ENCODE data around the gene UGDH.
"Not testable (repeated sequence)": the region's sequence is repeated elsewhere in the genome, so short reads cannot be mapped to it uniquely, and the experiment has no call there.

The UGDH gene

DNA sequence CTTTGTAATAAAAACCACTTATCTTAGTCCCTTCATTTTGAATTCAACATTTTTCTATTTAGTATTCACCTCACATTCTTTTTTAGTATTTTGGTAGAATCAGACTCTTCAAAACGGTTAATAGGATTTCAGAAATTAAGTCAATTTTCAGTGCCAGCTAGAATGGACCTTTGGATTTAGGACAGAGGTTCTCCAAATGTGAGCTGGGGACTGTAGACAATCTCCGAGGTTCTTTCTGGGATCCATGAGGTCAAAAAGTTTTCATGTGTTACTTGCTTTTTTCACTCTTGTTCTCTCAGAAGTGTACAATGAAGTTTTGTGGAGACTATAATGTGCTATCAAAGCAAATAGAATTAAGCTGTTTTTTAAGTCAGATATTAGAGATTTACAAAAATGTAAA is 2.3 kb upstream of the UGDH start:
- no peak for DNase-seq (ENCODE audit: low read depth in 2 of 2)

DNA sequence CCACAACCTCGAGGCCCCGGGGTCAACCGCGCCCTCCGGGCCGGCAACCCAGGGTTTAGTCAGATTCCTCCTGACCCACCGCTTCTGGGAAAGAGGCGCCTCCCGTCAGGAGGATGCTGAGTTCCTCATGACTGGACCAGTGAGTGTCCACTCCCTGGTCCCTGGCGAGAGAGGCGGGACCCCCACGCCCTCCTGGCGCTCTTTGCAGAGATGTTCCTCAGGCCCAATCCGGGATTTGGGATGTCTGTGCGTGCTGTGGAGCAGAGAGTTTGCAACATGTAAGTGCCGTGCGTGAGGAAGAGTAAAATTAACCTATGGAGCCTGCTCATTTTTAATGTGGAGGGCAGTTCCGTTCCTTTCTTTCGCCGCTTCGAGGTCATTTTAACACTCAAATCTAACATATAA is 824 bp upstream of the UGDH start:
- no peak for DNase-seq (ENCODE audit: low read depth in 2 of 2)

DNA sequence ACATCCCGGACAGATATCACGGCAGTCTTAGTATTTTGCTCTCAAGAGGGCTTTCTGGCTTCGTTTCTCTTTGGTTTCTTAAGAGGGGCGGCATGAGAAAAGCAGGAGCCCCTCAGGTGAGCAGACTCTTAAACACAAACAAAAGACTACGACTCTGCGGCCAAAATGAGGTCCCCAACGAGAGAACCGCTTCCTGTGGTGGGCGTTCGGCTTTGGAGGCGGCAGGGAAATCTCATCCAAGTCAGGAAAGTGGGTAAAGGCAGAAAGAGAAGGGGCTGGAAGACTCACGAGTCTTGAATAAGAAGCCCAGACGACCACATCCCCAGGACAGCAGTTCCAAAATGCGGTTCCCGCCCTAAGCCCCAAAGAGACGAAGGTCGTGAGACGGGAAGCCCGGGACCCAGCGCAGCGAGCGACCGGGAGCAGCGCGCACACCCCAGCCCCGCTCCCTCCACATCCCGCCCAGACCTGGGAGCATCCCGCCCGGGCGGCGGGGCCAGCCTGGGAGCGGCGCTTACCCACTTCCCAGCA is 409 bp downstream of the UGDH start:
- peak in 1 of 2 donors; percentile 2 for DNase-seq (ENCODE audit: low read depth in 2 of 2)

DNA sequence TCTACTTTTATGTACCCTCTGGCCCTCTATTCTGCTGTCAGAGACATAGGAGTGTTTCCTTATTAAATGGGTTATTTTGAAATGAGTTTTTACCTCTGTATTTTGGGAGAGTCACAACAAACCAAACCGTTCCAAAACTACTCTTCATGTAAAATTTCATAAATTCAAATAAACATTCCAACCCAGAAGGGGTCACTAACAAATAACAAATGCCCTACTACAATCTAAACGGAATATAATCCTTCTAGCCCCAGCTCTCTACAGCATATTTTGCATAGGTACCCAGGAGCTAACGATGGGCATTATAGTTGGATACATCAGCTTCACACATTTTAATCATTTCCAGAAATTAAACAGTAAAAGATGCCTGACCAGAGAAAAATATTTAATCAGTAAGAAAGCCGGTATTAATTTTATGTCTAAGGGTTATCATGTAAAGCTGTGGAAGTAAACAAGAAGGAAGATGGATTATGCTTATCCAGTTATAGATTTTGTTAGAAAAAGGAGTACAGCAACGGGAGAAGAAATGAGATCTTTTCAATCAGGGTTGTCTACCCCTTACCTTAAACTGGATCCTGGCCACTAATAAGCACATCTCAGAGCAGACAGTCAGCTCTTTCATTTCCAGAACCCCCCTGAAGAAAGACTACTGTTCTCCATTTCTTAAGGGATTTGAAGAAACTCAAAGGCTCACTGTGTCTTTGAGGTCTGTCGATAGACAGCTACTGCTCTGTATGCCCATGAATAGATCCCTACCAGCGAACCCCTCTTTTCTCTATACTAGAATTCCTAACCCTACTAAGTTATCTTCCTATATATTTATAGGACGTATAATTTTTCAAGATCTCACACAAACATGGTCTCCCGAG is 1.2 kb downstream of the UGDH start:
- no peak for DNase-seq (ENCODE audit: low read depth in 2 of 2)

DNA sequence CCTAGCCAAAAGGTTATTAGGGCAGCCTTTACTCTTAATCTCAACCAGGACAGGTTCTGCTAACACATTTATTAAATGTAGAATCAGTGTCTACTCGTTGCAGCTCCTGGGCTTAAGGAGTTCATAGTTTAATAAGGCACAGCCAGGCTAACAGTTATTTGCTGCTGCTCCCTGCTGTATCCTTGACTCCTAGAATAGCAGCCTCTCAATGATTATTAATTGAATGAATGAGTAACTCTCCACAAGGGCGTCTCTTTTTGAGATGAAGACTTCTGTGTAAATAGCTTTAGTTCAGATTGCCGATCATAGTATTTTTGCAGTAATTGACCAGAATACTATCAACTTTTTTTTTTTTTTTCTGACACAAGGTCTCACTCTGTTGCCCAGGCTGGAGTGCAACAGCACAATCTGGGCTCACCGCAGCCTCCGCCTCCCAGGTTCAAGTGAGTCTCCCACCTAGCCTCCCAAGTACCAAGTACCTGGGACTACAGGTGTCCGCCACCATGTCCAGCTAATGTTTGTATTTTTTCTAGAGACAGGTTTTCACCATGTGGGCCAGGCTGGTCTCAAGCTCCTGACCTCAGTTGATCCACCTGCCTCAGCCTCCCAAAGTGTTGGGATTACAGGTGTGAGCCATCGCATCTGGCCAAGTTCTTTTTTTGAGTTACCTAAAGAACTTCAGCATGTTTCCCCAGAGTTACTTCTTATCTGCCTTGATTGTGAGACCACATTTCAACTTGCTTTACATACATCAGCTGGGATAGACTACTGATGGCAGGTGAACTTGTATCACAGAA is 2.9 kb downstream of the UGDH start:
- DNase-seq (ENCODE audit: low read depth in 2 of 2) = no peak

DNA sequence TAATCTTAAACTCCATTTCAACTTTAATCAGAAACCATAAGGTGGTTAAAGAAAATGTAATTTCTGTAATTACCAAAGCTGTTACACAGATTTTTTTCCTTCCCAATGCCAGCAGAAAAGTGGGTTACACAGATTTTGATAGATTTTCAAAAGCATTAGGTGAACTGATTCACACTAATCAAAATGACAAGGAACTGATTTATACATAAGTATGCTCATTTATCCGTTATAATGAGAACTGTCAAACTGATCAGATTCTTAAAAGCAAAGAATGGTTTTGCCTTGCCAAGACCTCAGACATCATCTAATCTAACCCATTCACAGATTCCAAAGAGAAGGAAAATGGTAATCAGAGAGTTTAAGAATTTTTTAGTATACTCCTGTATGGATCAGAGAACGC is 5.2 kb downstream of the UGDH start:
- DNase-seq (ENCODE audit: low read depth in 2 of 2) = no peak

DNA sequence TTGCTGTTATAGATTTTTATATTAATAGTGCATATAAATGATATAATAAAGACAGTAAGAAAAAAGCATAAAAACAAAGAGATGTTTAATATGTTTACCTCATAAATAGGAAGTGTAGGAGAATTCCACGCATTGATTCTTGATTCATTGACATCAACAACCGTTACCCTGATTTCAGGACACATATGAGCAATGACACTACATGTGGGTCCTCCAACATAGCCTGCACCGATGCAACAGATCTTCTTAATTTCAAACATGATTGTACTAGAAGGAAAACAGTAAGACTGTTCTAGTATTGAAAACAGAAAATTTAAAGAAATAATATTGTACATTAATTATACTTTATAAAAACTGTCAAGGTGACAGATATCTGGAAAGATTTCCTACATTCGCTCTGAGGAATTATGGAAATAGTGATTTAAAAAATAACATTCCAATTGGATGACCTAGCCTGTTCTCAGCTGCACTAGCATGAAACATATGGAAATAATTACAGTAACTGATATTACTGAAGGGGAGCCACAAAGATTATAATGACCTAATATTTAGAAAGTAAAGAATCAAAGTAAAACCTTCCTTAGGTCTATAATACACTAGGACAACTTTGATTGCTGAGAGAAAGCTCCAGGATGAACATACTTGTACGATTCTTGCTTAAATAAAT is 5.9 kb downstream of the UGDH start:
- no peak for DNase-seq (ENCODE audit: low read depth in 2 of 2)

DNA sequence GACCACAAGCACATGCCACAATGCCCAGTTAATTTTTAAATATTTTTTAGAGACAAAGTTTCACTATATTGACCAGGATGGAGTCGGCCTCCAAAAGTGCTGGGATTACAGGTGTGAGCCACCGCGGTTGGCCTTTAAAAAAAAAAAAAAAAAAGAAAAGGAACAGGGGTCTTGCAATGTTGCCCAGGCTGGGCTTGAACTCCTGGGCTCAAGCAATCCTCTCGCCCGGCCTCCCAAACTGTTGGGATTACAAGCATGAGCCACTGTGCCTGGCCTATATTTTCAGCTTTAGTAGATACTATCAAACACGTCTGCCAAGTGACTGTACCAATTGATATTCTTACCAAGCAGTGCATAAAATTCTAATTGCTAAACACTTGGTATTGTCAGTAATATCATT is 8.8 kb downstream of the UGDH start:
- no peak for DNase-seq (ENCODE audit: low read depth in 2 of 2)

DNA sequence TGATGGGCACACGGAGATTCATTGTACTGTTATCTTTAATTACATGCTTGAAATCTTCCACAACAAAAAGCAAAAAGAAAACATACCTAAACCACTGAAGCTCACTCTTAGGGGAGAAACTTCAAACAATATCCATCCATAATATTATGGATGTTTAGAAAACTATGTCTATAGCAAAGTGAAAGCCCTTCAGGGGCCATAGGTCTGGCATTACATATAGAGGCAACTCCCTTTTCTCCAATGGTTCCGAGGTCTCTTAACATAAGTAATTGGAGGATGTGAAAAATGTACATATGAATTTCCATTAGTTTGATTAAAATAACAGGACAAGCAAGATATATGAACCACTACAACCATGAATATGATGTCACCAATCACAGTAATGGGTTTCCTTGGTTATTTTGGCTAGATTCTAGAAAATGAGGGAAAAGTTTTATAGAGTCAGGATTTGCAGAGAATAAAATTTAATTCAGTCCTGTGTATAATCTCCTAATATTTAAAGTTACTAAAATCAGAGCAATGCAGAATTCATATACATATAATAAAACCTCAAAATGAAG is 10.8 kb downstream of the UGDH start:
- DNase-seq (ENCODE audit: low read depth in 2 of 2) = no peak

DNA sequence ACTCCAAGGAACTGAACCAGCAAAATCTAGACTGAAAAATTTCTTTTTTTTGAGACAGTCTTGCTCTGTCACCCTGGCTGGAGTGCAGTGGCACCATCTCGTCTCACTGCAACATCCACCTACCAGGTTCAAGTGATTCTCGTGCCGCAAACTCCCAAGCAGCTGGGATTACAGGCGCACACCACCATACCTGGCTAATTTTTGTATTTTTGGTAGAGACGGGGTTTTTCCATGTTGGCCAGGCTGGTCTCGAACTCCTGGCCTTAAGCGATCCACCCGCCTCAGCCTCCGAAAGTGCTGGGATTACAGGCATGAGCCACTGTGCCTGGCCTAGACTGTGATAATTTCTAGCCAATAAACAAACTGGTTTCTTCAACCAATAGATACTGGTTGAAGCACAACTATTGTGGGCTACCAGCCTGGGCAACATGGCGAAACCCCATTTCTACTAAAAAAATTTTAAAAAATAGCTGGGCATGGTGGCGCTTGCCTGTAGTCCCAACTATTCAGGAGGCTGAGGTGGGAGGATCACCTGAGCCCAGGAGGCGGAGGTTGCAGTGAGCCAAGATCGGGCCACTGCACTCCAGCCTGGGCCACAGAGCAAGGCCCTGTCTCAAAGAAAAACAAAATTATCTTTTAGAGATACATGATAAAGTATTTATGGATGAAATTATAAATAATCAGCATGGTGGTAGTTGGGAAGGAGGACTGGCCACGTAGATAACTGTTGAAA is 11.4 kb downstream of the UGDH start:
- DNase-seq (ENCODE audit: low read depth in 2 of 2) = not testable (repeated sequence)

DNA sequence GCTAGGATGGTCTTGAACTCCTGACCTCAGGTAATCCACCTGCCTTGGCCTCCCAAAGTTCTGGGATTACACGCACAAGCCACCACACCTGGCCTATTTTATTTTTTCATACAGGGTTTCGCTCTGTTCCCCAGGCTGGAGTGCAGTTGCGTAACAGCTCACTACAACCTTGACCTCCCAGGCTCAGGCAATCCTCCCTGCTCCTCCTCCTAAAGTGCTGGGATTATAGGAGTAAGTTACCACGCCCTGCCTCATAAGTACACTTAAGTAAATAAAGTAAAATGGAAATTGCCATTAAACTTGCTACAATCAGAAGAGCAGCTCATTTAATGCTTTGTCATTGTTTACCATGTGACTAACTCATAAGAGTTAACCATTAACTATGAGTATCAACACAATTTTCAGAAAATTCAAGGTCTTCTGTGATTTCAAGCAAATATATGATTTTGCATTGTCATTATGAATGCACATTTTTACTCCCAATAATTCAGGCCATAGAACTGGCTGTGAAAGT is 12.3 kb downstream of the UGDH start:
- no peak for DNase-seq (ENCODE audit: low read depth in 2 of 2)

DNA sequence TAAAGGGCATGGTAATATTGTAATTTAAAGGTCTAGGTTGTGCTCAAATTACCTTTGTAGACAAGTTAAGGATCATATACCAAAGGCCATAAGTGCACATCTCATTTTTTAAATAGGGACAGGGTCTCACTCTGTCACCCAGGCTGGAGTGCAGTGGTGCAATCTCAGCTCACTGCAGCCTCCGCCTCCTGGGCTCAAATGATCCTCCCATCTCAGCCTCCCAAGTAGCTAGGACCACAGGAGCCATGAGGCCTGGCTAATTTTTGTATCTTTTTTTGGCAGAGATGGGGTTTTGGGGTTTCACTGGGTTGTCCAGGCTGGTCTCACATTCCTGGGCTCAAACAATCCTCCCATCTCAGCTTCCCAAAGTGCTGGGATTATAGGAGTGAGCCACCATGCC is 13.0 kb downstream of the UGDH start:
- DNase-seq (ENCODE audit: low read depth in 2 of 2) = not testable (repeated sequence)

DNA sequence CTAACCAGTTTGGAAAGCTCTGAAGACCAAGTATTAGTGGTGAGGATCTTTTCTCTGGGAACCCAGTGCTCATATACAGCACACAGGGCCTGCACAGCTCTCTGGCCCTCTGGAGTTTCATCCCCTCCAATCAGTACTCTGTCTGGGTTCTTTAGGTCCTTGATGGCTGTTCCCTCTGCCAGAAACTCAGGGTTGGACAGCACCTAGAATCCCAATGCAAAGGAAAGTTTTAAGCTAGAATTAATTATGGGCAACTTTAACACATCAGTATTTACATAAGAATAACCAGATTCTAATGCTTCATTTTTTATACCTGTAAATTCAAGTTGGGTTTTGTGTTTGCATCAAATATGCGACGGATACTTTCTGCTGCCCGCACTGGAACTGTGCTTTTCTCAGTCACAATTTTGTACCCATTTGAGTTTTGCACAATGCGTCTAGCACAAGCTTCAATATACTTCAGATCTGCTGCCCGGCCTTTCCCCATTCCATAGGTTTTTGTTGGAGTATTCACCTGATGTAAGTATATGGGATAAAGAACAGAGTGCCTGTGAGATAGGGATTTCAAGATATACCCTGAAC is 16.8 kb downstream of the UGDH start:
- no peak for DNase-seq (ENCODE audit: low read depth in 2 of 2)

DNA sequence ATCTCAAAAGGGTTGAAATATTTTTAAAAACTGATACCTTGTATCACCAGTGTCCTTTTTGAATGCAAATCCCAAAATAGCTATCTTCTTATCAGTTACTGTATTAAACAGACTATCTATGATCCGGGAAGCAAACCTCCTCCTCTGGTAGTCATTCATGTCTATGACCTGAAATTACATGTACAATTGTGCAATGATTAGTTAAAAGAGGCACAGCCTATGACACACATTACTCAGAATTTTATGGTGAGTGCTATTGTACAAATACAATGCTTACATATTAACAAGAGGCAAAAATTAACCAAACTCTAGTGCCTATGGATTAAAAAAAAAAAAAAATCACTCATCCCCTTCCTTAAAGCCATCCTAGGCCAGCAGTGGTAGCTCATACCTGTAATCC is 21.7 kb downstream of the UGDH start:
- DNase-seq (ENCODE audit: low read depth in 2 of 2) = no peak

DNA sequence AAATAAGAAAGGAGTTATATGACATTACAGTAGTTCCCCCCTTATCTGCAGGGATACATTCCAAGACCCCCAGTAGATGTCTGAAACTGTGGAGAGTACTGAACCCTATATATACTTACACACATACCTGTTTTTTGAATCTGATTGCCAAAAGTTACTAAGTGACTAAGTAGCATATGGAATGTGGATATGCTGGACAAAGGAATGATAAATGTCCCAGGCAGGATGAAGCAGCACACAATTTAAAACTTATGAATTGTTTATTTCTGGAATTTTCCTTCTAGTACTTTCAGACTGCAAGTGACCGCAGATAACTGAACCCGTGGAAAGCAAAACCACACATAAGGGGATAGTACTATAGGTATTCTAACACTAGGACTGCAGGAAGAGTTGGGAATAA is 22.7 kb downstream of the UGDH start:
- DNase-seq (ENCODE audit: low read depth in 2 of 2) = no peak

DNA sequence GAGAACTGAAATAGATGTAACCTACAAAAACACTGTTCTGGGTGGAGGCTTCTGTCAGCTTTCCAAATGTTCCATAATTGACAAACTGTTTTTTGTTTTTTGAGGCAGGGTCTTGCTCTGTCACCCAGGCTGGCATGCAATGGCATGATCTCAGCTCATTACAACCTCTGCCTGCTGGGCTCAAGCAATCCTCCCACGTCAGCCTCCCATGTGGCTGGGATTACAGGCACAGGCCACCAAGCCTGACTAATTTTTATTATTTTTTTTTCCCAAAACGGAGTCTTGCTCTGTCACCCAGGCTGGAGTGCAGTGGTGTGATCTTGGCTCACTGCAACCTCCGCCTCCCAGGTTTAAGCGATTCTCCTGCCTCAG is 24.6 kb downstream of the UGDH start:
- not testable (repeated sequence) for DNase-seq (ENCODE audit: low read depth in 2 of 2)

DNA sequence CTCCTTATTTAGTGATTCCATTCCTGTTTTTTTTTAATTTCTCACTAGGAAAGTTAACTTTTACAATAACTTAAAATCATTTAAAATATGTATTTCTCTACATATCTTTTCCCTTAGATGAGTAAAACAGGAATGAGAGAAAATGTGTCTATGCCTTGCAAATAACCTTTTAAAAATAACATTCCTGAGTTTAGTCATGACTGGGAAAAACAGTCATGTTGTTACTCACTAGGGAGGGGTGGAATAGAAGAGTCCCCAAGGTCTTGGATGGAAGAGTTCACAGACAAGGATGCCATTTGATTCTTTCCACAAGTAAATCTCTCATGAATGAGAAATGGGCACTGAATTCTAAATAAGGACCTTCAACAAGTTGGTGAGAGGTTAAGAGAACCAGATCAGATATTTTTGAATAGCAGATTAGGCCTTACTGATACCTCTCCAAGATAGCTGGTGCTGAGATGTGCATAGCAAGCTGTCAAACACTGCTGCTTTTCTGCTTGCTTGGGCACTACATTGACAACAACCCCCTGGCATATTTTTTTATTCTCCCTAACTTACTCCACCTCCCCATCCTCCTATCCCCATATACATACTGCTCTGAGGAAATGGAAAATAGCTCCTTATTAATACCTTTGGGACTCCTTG is 25.1 kb downstream of the UGDH start:
- no peak for DNase-seq (ENCODE audit: low read depth in 2 of 2)

DNA sequence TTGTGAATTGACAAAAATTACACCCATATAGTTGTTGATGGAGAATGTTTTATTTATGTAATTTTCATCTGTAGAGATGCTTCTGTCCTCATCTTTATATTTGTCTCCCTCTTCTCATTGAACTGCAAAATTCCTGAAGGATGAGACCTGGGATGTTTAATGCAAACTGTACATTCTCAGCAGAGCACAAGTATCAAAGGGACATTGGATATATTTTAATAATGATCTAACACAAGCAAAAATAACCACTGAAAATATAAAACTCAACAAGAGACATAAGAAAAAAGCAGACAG is 28.6 kb downstream of the UGDH start:
- no peak for DNase-seq (ENCODE audit: low read depth in 2 of 2)

DNA sequence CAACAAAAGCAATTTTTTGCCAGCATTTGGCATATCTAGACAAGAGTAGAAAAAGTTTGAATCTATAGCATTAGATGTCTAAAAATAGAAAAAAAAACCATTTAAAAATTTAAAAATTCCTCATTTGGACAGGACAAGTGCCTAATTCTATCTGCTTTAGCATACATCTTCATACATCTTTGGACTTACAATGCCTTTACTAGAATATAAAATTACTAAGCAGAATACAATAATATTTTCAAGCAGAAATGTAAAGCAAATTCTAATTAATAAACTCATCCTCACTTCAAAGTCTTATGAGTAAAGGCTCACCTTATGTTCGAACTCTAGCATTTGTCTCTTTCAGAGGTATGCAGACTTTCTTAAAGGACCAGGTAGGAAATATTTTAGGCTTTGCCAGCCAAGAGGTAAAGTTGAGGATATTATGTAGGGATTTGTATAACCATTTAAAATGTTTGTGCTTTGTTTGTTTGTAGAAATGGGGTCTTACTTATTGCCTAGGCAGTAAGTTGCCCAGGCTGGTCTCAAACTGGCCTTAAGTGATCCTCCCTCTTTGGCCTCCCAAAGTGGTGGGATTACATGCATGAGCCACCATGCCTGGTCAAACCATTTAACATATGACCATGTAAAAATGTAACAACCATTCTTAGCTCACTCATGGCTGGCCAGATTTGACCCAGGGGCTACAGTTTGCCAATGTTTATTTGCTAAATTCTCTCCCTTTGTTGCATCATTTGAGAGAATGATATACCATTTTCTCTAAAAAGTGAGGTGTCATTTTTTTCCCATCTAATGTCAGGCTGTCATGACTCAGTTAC is 29.1 kb downstream of the UGDH start:
- DNase-seq (ENCODE audit: low read depth in 2 of 2) = no peak

All from activated CD8-positive, alpha-beta memory T cell treated with anti-CD3 and anti-CD28 coated beads for 4 hours (primary cell).